Mesenteric fat pad (tissue), 1 donor: ENCODE data around the gene TBXAS1. TPM values are rescaled to one million over a fixed set of nuclear protein-coding genes. Genes with fewer than 3 reads are reported as not detected.

Source experiments
- DNase-seq: peaks from one replicate; pipeline ENCODE4 v3.0.0-alpha.2; 2020; ENCODE audit warnings: low spot score
- long read RNA-seq: library from polyadenylated mRNA; unstranded; transcript quantifications from one replicate; pipeline ENCODE4 v2.0.0, GENCODE V29; 2020
- total RNA-seq: library from RNA; stranded (reverse); fragmentation: NEBNext Ultra II Directional; extraction: Animal tissue kit (Norgen Biotek cat#: 25700); gene quantifications from one replicate; pipeline ENCODE4 v1.2.1, GENCODE V29; 2021
- donor health status: DM: yes; HTN: yes; CAD: no.

The TBXAS1 gene
- 35.2 TPM for total RNA-seq
- long read RNA-seq, transcript TBXAS1-208 (13 exons, 1,963 nt), result major isoform, 50 of 86 reads
- long read RNA-seq, partial matches to known transcripts, result 11 of 86 reads
- long read RNA-seq, other reads (novel, unspliced or antisense), result 18 of 86 reads

DNA sequence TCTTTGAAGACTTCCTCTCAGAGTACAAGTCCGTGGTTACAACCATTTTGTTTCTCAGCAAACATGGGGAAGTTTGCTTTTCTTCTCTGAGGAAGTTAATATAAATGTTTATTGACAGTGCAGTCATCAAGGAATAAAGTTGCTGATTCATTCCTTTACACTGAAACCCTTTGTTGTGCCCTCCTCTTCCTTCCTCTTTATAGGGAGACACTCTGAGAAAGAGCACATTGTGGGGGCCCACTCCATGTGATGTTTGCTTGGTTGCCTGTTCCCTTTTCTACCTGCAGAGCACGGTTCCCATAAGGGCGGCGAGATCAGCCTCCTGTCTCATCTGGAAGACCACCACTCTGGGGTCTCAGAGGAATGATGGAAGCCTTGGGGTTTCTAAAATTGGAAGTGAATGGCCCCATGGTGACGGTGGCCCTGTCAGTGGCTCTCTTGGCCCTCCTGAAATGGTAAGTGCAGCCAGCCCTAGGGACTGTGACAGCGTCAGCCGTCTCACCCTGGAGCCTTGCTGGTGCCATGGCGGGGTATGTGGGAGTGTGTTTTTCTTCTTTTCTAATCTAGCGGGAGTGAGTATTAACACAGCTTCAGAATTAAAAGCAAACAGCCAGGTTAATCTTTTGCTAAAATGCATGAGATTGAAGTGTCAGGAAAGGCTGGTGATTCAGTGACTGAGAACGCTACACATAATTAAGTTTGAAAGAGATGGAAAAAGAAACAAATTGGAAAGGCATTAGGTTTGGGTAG lies at the start of gene TBXAS1:
Gene TBXAS1, plus strand, starts transcription at position 240 of the 750 bp plus-strand sequence. Its CDS starts 127 bp downstream, at position 367.
- DNase-seq, result no peak

- no peak for DNase-seq
Observed at GRCh38 chr7:139782932-139783331, 46.1 kb upstream of the TBXAS1 start.

DNA sequence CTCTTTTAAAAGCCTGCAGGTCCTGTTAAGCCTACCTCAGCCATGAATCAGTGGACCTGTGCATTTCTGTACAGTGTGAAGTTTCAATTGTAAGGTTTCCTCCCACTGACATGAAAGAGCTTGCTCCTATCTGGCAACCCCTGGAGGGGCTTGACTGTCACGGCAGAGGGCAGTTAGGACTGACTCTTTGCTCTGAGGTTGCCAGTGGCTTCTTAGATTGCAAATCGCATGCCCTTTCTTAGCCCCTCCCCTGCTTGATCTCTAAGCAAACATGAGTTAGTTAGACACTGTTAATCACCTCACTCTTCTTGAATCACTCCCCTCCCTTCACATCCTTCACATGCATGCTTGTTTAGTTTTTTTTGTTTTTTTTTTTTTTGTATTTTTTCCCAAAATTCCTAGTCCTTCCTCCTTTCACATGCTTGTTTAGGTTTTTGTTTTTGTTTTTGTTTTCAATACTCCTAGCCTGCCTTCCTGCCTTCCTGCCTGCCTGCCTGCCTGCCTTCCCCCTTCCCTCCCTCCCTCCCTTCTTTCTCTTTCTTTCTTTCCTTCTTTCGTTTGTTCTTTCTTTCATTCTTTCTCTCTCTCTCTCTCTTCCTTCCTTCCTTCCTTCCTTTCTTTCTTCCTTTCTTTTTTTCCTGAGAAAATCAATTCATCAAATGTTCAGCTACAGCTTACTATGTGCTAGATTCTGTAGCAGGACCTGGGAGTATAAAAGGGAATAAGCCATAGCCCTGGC lies 45.2 kb upstream of the TBXAS1 start:
- no peak for DNase-seq

DNA sequence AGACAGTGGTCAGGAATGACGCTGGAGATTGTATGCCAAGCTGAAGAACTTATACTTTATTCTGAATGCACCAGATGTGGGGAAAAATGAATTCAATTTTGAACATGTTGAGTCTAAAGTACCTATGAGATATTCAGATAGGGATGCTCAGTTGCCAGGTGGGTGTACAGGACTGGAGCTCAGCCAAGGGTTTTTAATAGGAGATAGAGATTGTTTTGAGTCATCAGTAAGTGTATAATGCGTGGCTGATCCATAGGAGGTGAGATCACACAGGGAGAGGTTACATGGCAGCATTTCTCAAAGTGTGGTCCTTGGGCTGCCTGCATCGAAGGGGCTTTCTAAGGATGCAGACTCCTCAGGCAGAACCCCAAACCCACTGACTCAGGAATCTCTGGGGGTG lies 44.4 kb upstream of the TBXAS1 start:
- DNase-seq, result no peak

GRCh38 chr7:139791316-139791715 lies 37.7 kb upstream of the TBXAS1 start:
- DNase-seq, result no peak

GRCh38 chr7:139797607-139798006 lies 31.5 kb upstream of the TBXAS1 start:
- DNase-seq, result no peak

GRCh38 chr7:139798221-139798620 lies 30.8 kb upstream of the TBXAS1 start:
- DNase-seq, result no peak

DNA sequence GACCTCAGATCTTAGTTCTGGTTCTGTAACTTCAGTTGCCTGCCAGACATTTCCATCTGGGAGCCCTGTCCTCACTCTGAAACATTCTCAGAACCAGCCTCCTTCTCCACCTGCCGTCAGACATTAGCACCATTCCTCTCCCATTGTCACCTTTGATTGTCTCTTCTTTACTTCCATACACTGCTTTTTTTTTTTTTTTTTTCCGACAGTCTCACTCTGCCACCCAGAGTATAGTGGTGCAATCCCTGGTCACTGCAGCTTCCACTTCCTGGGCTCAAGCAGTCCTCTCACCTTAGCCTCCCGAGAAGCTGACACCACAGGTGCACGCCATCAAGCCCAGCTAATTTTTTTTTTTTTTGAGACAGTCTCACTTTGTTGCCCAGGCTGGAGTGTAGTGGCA lies 30.2 kb upstream of the TBXAS1 start:
- DNase-seq, result no peak

DNA sequence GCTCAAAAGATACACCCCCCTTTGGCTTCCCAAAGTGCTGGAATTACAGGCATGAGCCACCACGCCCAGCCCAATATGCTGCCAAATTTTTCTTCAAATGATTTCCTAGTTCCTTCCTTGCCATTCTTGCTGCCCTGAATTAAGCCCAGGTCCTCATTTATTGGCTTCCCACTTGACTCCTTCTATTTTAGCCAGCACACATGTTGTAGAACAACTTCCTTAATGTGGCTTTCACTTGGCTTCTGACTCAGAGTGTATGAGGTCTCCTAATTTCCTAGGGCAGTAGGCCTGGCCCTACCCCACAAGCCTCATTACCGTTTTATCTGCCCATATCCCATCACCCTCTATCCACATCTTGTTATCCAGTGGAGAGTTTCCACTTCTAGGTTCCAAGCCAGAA lies 29.5 kb upstream of the TBXAS1 start:
- DNase-seq, result no peak

DNA sequence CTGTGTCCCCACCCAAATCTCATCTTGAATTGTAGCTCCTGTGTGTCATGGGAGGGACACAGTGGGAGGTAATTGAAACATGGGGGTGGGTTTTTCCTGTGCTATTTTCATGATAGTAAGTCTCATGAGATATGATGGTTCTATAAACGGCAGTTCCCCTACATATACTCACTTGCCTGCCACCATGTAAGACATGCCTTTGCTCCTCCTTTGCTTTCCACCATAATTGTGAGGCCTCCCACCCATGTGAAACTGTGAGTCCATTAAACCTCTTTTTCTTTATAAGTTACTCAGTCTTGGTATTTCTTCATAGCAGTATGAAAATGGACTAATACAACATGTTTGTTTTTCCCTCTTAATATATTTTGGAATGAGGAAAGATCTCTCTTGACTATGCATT lies 24.5 kb upstream of the TBXAS1 start:
- DNase-seq, result no peak

GRCh38 chr7:139807009-139807408 lies 22.1 kb upstream of the TBXAS1 start:
- DNase-seq, result no peak

- no peak for DNase-seq
Observed at GRCh38 chr7:139808427-139808826, 20.6 kb upstream of the TBXAS1 start.

DNA sequence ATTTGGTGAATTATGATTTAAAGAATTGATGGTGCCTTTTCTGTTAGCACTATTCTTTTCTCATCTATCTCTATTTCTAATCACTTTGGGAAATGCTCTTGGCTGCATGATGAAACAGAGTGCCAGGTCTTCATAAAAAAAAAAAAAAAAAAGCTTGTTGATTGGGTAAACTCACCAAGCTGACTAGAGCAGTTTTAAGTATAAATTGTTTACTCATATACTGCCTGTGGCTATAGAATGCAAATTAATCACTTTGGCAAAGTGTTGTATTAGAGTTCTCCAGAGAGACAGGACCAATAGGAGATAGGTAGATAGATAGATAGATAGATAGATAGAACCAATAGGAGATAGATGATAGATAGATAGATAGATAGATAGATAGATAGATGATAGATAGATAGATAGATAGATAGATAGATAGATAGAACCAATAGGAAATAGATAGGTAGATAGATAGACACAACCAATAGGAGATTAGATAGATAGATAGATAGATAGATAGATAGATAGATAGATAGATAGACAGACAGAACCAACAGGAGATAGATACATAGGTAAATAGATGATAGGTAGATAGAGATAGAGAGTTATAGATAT lies 20.1 kb upstream of the TBXAS1 start:
- DNase-seq, result no peak

DNA sequence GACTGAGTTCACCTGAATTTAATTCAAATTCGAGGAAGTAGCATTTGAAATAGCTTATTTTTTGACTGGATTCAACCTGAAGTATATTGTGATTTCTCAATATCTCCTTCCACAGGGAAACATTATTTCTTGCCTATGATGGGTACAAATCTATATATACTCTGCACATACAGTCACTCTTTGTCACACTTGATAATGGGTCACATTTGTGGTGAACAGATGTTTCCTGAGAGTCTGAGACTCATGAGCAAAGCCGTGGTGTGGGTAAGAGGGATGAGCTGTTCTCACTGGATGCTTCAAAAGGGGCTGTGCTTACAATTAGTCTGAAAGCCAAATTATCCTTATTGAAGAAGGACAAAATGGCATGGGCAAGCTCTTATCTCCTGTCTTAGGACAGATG lies 18.0 kb upstream of the TBXAS1 start:
- no peak for DNase-seq

- no peak for DNase-seq
Observed at GRCh38 chr7:139813151-139813550, 15.9 kb upstream of the TBXAS1 start.

DNA sequence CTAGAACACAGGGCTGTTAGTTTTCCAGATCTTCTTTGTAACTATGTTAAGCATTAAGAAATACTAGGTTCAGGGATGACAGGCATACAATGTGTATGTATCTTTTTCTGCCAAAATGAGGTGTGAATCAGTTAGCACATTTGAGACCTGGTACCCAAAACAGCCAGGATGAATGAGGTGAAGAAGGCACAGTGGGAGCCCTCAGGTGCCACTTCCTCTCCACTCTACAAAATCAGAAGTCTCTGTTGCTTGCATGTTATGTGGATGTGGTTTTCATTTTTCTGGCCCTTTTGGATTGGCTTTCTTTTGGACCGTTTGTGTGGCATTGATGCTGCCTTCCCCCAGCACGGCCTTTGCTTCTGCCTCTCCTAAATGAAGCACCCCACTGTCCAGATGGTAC lies 15.4 kb upstream of the TBXAS1 start:
- DNase-seq, result no peak

DNA sequence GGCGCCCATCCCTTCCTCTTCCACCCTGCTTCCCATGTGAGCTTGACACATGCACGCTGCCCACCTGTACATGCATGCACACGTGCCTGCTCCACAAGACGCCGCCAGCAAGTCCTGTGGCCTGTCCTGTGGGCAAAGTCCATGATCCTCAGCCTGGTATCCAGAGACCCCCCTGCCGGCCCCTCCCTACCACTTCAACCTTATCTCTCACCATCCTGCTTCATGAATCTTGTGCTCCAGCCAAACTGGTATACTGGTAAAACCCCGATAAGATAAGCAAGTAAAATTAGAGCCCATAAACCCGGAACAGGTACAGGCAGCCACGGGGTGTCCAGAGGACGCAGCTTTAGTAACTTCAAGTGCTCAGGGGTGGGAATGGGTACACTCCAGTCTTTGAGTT lies 11.8 kb upstream of the TBXAS1 start:
- DNase-seq, result no peak

- DNase-seq, result no peak
Observed at GRCh38 chr7:139820089-139820488, 9.0 kb upstream of the TBXAS1 start.

GRCh38 chr7:139821349-139822105 lies 7.5 kb upstream of the TBXAS1 start:
- DNase-seq, result no peak

- DNase-seq, result no peak
Observed at GRCh38 chr7:139822855-139823254, 6.2 kb upstream of the TBXAS1 start.

GRCh38 chr7:139823959-139824521 lies 5.0 kb upstream of the TBXAS1 start:
- no peak for DNase-seq
